T-cell (primary cell): ENCODE results near the gene DDAH1. TPM values are rescaled to one million over a fixed set of nuclear protein-coding genes. Genes with fewer than 3 reads are reported as not detected.

Source experiments
- ATAC-seq, 4 experiments: fragments of 200-7000 bp in 3 of 4; fragments of 150-1000 bp in 1 of 4; cut with Tn5 transposase; replicated peaks in 1 of 4; 1 replicate in 3 of 4; 2 replicates in 1 of 4; pipeline ENCODE4 v1.10.0; 2021; ENCODE audit warnings: moderate library complexity in 3 of 4, mild to moderate bottlenecking in 2 of 4, moderate number of reproducible peaks in 1 of 4
- CTCF ChIA-PET, 2 donors: fragments of 300-600 bp; sonication (Branson Sonifier 250); formaldehyde crosslinking; loops; one replicate each; lab custom pipeline; 2022; ENCODE audit warnings: antibody characterized with exemption in 2 of 2; lab: Charles Lee
- POLR2A ChIA-PET, 2 donors: fragments of 300-600 bp; sonication (Branson Sonifier 250); formaldehyde crosslinking; loops; one replicate each; lab custom pipeline; 2022; ENCODE audit warnings: antibody characterized with exemption in 2 of 2; lab: Charles Lee
- DNase-seq, 35 experiments: peaks; one replicate each; pipeline versions ENCODE4 v3.0.0 to v3.0.0-alpha.2; 2013 to 2023
- H3K27ac ChIP-seq: one replicate; pipeline ENCODE4 v1.5.1; 2013; ENCODE audit warnings: low read length
- H3K27me3 ChIP-seq, 2 experiments: replicated peaks in 1 of 2; 1 replicate in 1 of 2; 2 replicates in 1 of 2; pipeline versions ENCODE4 v1.6.1 to v1.7.0; 2013; ENCODE audit warnings: low read length in 1 of 2, mixed read lengths in 1 of 2; ENCODE audit not compliant: control insufficient read depth in 2 of 2, insufficient read depth in 2 of 2; ENCODE audit errors: extremely low read depth in 1 of 2
- H3K36me3 ChIP-seq, 2 donors: 1 replicate in 1 of 2; 2 replicates in 1 of 2; pipeline versions ENCODE4 v1.6.1 to v1.7.0; 2013; ENCODE audit warnings: low read length in 1 of 2; ENCODE audit not compliant: control insufficient read depth in 2 of 2, insufficient read depth in 1 of 2; ENCODE audit errors: extremely low read depth in 1 of 2
- H3K4me1 ChIP-seq, 2 experiments: 1 replicate in 1 of 2; 2 replicates in 1 of 2; pipeline versions ENCODE4 v1.6.1 to v1.7.0; 2013; ENCODE audit warnings: low read length in 2 of 2, mixed read lengths in 1 of 2; ENCODE audit not compliant: insufficient read depth in 2 of 2, control insufficient read depth in 1 of 2; ENCODE audit errors: extremely low read depth in 1 of 2
- H3K4me3 ChIP-seq, 2 donors: 1 replicate in 1 of 2; 2 replicates in 1 of 2; pipeline versions ENCODE4 v1.5.1 to v1.7.0; 2013; ENCODE audit warnings: mild to moderate bottlenecking in 2 of 2, low read length in 1 of 2, moderate library complexity in 1 of 2; ENCODE audit not compliant: control insufficient read depth in 1 of 2; ENCODE audit errors: extremely low read depth in 1 of 2
- H3K9me3 ChIP-seq: 2 replicates; pipeline ENCODE4 v1.7.0; 2013
- H3K27ac Mint-ChIP-seq, 2 donors: one replicate each; pipeline ENCODE4 v1.8.0; 2020 to 2021; ENCODE audit warnings: mild to moderate bottlenecking in 2 of 2, mixed read lengths in 2 of 2
- H3K27me3 Mint-ChIP-seq, 2 donors: one replicate each; pipeline ENCODE4 v1.8.0; 2021 to 2022; ENCODE audit warnings: mixed read lengths in 2 of 2
- H3K36me3 Mint-ChIP-seq: one replicate; pipeline ENCODE4 v1.8.0; 2021; ENCODE audit warnings: mixed read lengths
- H3K4me1 Mint-ChIP-seq, 3 donors: one replicate each; pipeline ENCODE4 v1.8.0; 2020 to 2022; ENCODE audit warnings: mixed read lengths in 3 of 3, mild to moderate bottlenecking in 1 of 3
- H3K4me3 Mint-ChIP-seq, 3 donors: one replicate each; pipeline ENCODE4 v1.8.0; 2020 to 2022; ENCODE audit warnings: mild to moderate bottlenecking in 3 of 3, mixed read lengths in 3 of 3, moderate library complexity in 3 of 3
- H3K9me3 Mint-ChIP-seq, 3 donors: one replicate each; pipeline ENCODE4 v1.8.0; 2020 to 2022; ENCODE audit warnings: mixed read lengths in 3 of 3
- WGBS: methylation state at CpG from one replicate; pipeline ENCODE4 v1.1.5; 2013; ENCODE audit warnings: missing lambda C conversion rate; ENCODE audit not compliant: insufficient coverage; 5-methylcytosine and 5-hydroxymethylcytosine counted together
- total RNA-seq, 35 experiments: library from RNA in 6 of 35; stranded (reverse) in 6 of 35; fragments of 120-200 nt in 1 of 35; gene quantifications; one replicate each; pipeline versions ENCODE4 v1.2.1 to v1.2.4 and lab custom pipeline; 2013 to 2026

Gene DDAH1
- total RNA-seq, 5 donors from 2014 or later (not counting 1 experiment from before 2014, with no cell fraction given): 0.16 to 0.47 (median 0.32) TPM; not detected in 2

DNA sequence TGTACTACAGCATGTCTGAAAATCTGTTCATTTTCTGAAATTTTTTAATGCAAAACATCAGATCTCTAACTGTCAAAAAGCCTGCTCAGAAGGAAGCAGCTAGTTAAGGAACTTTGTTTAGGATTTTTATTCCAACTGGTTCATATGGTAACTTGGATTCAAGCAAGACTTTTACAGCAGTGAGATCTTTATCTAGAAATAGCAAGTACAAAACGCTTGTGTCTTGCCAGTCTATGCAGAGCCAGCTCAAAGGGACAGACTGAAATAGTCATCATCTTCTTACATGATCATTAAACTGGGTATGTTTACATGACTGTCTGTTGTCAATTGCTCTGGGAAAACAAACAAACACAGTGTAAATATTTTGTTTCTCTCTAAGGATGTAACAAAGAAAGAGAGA, 37.6 kb downstream of the DDAH1 start:
- no peak for DNase-seq
- peaks cover 0 to 4% (median 0%) of the 10 kb centered on the region in 3 donors for H3K9me3 Mint-ChIP-seq
- H3K27me3 Mint-ChIP-seq: peaks cover 5% of the 10 kb centered on the region in 2 donors
- no peaks in the 10 kb centered on the region for H3K9me3 ChIP-seq
- H3K4me3 ChIP-seq: no peak overlapping the region
- no peak overlapping the region for H3K27ac ChIP-seq
- CTCF ChIA-PET: interaction anchor here in 1 of 2 donors (0.7 kb wide), 1 partner anchor 400 kb away, joined by 3 read pairs; no protein-coding TSS in a partner anchor
- no peaks in the 10 kb centered on the region for H3K4me1 ChIP-seq
- H3K36me3 ChIP-seq: no peaks in the 10 kb centered on the region
- no peak overlapping the region for H3K4me3 Mint-ChIP-seq
- no peaks in the 10 kb centered on the region for H3K4me1 Mint-ChIP-seq
- H3K27me3 ChIP-seq: peaks cover 0 to 3% of the 10 kb centered on the region in 2 experiments
- POLR2A ChIA-PET: no interaction called here
- no peak overlapping the region for H3K27ac Mint-ChIP-seq
- no peaks in the 10 kb centered on the region for H3K36me3 Mint-ChIP-seq
- ATAC-seq: no peak
- WGBS: no CpG with 5 or more reads among the region's 1 CpG

DNA sequence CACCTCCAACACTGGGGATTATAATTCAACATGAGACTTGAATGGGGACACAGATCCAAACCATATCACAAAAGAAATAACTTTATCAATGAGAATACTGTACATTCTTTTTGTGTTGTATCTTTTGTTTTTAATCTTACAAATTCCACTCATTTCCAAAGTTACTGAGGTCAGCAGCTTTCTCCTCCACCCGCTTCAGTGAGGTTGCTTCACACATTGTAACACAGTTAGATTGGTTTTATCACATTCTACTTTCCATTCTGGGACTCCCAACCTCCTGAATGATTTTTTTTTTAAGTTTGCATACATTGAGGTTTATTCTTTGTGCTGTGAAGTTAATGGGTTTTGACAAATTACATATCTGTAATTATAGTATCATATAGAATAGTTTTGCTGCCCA, 43.8 kb downstream of the DDAH1 start:
- H3K27ac ChIP-seq: no peak overlapping the region
- CTCF ChIA-PET: no interaction called here
- H3K36me3 Mint-ChIP-seq: no peaks in the 10 kb centered on the region
- H3K36me3 ChIP-seq: no peaks in the 10 kb centered on the region
- H3K27me3 ChIP-seq: no peaks in the 10 kb centered on the region
- H3K9me3 ChIP-seq: no peaks in the 10 kb centered on the region
- H3K4me3 Mint-ChIP-seq: no peak overlapping the region
- peaks cover 5 to 19% (median 8%) of the 10 kb centered on the region in 3 donors for H3K9me3 Mint-ChIP-seq
- no peak overlapping the region for H3K4me3 ChIP-seq
- H3K27ac Mint-ChIP-seq: no peak overlapping the region
- H3K4me1 Mint-ChIP-seq: no peaks in the 10 kb centered on the region
- DNase-seq (no peak), ATAC-seq (no peak)
- H3K4me1 ChIP-seq: no peaks in the 10 kb centered on the region
- POLR2A ChIA-PET: no interaction called here
- peaks cover 5% of the 10 kb centered on the region in 2 donors for H3K27me3 Mint-ChIP-seq
- no CpG with 5 or more reads among the region's 1 CpG for WGBS

DNA sequence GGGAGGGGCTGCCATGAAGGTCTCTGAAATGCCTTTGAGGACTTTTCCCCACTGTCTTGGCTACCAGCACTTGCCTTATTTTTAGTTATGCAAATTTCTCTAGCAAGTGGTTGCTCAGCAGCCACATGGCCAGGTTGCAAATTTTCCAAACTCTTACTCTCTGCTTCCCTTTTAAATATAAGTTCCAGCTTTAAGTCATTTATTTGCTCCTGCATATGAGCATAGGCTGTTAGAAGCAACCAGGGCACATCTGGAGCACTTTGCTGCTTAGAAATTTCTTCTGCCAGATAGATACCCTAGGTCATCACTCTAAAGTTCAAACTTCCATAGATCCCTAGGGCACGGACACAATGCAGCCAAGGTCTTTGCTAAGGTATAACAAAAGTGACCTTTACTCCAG, 44.8 kb downstream of the DDAH1 start:
- 22% methylated on average over 1 of the region's 1 CpG for WGBS
- Mint-ChIP-seq H3K36me3 (no peaks in the 10 kb centered on the region), H3K9me3 (peaks cover 5 to 19% (median 8%) of the 10 kb centered on the region in 3 donors), H3K4me3 (no peak overlapping the region), H3K4me1 (no peaks in the 10 kb centered on the region), H3K27ac (no peak overlapping the region), H3K27me3 (peaks cover 3 to 5% of the 10 kb centered on the region in 2 donors)
- Histone ChIP-seq H3K27ac (no peak overlapping the region), H3K4me3 (no peak overlapping the region), H3K36me3 (no peaks in the 10 kb centered on the region), H3K4me1 (no peaks in the 10 kb centered on the region), H3K27me3 (no peaks in the 10 kb centered on the region), H3K9me3 (no peaks in the 10 kb centered on the region)
- POLR2A ChIA-PET: no interaction called here
- no peak for DNase-seq
- CTCF ChIA-PET: no interaction called here
- ATAC-seq: no peak

DNA sequence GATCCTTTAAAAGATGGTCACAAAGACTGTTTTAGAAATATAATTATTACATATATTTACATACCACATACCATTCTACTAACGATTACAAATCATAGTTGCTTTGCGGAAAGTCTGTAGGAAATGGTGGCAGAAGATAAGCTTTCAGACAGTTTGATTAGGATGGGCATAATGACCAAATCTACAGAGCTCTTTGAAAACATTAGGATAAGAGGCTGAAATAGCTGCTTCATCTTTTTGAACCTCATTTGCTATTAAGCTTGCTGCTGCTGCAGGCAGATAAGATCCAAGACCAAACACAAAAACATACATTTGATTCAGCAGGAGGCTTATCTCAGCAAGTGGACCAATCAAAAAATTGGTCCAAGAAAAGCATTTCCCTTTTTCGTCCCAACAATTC, 47.1 kb downstream of the DDAH1 start:
- H3K4me3 Mint-ChIP-seq: no peak overlapping the region
- no peak for DNase-seq
- H3K36me3 ChIP-seq: no peaks in the 10 kb centered on the region

DNA sequence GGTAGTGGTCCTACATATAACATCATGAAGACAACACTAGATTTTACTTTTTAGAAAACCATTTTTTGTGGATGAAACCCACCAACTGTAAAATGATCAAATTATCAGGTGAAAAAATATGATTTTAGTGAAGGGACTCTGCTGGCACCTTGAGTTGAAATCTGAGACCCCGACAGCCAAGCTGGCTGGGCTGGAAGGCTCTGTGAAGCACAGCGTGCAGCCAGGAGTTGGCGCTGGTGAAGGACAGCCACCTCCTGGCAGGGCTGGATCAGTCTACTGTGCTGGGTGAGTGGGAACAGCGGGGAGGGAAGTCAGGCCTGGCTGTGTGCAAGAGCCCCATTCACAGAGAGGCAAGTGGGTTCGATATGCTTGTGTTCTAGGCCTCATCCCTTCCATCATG, 47.9 kb downstream of the DDAH1 start:
- Histone ChIP-seq H3K27ac (no peak overlapping the region), H3K9me3 (no peaks in the 10 kb centered on the region), H3K36me3 (no peaks in the 10 kb centered on the region), H3K4me3 (no peak overlapping the region), H3K27me3 (no peaks in the 10 kb centered on the region), H3K4me1 (no peaks in the 10 kb centered on the region)
- no peak overlapping the region for H3K27ac Mint-ChIP-seq
- DNase-seq (no peak), ATAC-seq (no peak)
- peaks cover 0 to 3% of the 10 kb centered on the region in 2 donors for H3K27me3 Mint-ChIP-seq
- H3K4me1 Mint-ChIP-seq: no peaks in the 10 kb centered on the region
- POLR2A ChIA-PET: no interaction called here
- no peaks in the 10 kb centered on the region for H3K36me3 Mint-ChIP-seq
- CTCF ChIA-PET: interaction anchor here in 1 of 2 donors (0.5 kb wide), 1 partner anchor 21 kb away, joined by 3 read pairs; no protein-coding TSS in a partner anchor
- 67% methylated on average over 3 of the region's 5 CpGs for WGBS
- no peak overlapping the region for H3K4me3 Mint-ChIP-seq
- H3K9me3 Mint-ChIP-seq: peaks cover 5 to 19% (median 8%) of the 10 kb centered on the region in 3 donors

More for the DNA sequence above, 47.1 kb downstream of the DDAH1 start:
- no peak for ATAC-seq
- Mint-ChIP-seq H3K27ac (no peak overlapping the region), H3K27me3 (peaks cover 0 to 3% of the 10 kb centered on the region in 2 donors), H3K36me3 (no peaks in the 10 kb centered on the region), H3K9me3 (peaks cover 5 to 19% (median 8%) of the 10 kb centered on the region in 3 donors), H3K4me1 (no peaks in the 10 kb centered on the region)
- H3K4me3 ChIP-seq: no peak overlapping the region
- no CpG with 5 or more reads among the region's 3 CpGs for WGBS
- H3K4me1 ChIP-seq: no peaks in the 10 kb centered on the region
- no peak overlapping the region for H3K27ac ChIP-seq
- POLR2A ChIA-PET: no interaction called here
- CTCF ChIA-PET: interaction anchor here in 1 of 2 donors (0.6 kb wide), 1 partner anchor 962 kb away, joined by 3 read pairs; no protein-coding TSS in a partner anchor
- no peaks in the 10 kb centered on the region for H3K27me3 ChIP-seq
- no peaks in the 10 kb centered on the region for H3K9me3 ChIP-seq

DNA sequence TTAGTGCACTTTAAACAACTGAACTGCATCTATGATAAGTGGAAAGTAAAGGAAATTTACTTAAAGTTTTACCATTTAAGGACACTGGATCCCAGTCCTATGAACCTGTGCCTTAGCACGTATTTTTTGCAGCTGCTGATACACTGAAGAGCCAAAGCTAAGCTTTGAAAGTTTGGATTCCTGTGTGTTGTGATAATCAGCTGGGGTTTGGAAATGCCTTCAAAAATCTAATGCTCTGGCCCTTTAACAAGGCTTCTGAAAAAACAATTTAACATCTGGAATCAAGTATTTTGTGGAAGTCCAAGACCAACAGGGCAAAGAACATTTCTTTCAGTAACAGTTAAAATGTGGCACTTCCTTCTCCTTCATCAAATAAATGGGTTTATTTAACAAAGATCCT, 51.8 kb downstream of the DDAH1 start:
- no peak overlapping the region for H3K4me3 Mint-ChIP-seq

More for the DNA sequence above, 51.8 kb downstream of the DDAH1 start:
- CTCF ChIA-PET: no interaction called here
- no peak overlapping the region for H3K27ac Mint-ChIP-seq
- peaks cover 0 to 1% (median 0%) of the 10 kb centered on the region in 3 donors for H3K9me3 Mint-ChIP-seq
- WGBS: 100% methylated on average over 1 of the region's 1 CpG
- DNase-seq: no peak
- no peak overlapping the region for H3K4me3 ChIP-seq
- H3K27me3 Mint-ChIP-seq: peaks cover 0 to 3% of the 10 kb centered on the region in 2 donors
- H3K4me1 Mint-ChIP-seq: no peaks in the 10 kb centered on the region
- H3K27me3 ChIP-seq: no peaks in the 10 kb centered on the region
- H3K9me3 ChIP-seq: no peaks in the 10 kb centered on the region
- POLR2A ChIA-PET: no interaction called here
- H3K36me3 ChIP-seq: no peaks in the 10 kb centered on the region
- no peak overlapping the region for H3K27ac ChIP-seq
- no peaks in the 10 kb centered on the region for H3K4me1 ChIP-seq
- no peaks in the 10 kb centered on the region for H3K36me3 Mint-ChIP-seq
- ATAC-seq: no peak
